Vagina (tissue), 2 donors: Measurements from ENCODE around the gene PRDM10. TPM values are rescaled to one million over a fixed set of nuclear protein-coding genes. Genes with fewer than 3 reads are reported as not detected.
A peak's percentile ranks its signal among the peaks of the same experiment; 100 is the strongest.

Experiments used
- DNase-seq, 2 donors: peaks; one replicate each; pipeline ENCODE4 v3.0.0-alpha.2; 2017; ENCODE audit errors: extremely low spot score in 2 of 2
- H3K27ac ChIP-seq: fragments of 200-600 bp; sonication (generic); one replicate; pipeline ENCODE4 v1.5.1; 2019
- H3K27me3 ChIP-seq: fragments of 200-600 bp; sonication (generic); one replicate; pipeline ENCODE4 v1.5.1; 2019
- H3K36me3 ChIP-seq, 2 donors: fragments of 200-600 bp; sonication (generic); one replicate each; pipeline ENCODE4 v1.5.1; 2017 to 2019
- H3K4me1 ChIP-seq: fragments of 200-600 bp; sonication (generic); one replicate; pipeline ENCODE4 v1.5.1; 2019
- H3K4me3 ChIP-seq, 2 donors: fragments of 200-600 bp; sonication (generic); 1 replicate in 1 of 2; 2 replicates in 1 of 2; pipeline ENCODE4 v1.5.1; 2016 to 2019
- H3K9me3 ChIP-seq: fragments of 200-600 bp; sonication (generic); one replicate; pipeline ENCODE4 v1.5.1; 2019
- POLR2A ChIP-seq, 2 donors: fragments of 450-650 bp; IDR thresholded peaks; one replicate each; pipeline ENCODE4 v1.6.1; 2017; ENCODE audit warnings: antibody characterized with exemption in 2 of 2, mild to moderate bottlenecking in 2 of 2, moderate library complexity in 2 of 2
- POLR2AphosphoS5 ChIP-seq, 2 donors: sonication (generic); formaldehyde crosslinking; IDR thresholded peaks; one replicate each; pipeline ENCODE4 v1.9.0; 2017; ENCODE audit warnings: antibody characterized with exemption in 2 of 2, mild to moderate bottlenecking in 2 of 2, low read depth in 1 of 2; ENCODE audit not compliant: insufficient read depth in 1 of 2
- intact Hi-C: fragments of 100-400 bp; cut with DNase I; formaldehyde crosslinking; loops from one replicate; pipeline ENCODE4 v1.15.1; 2023
- total RNA-seq: library from RNA; depleted of rRNA; stranded (reverse); fragments of >200 nt; gene quantifications from one replicate; pipeline ENCODE4 v1.2.3, GENCODE V29; 2016
- TF ChIP-seq, protein P1 (sequence below), 3 experiments: fragments of 450-650 bp in 2 of 3; fragments of 200-600 bp in 1 of 3; sonication (generic) in 1 of 3; IDR thresholded peaks; one replicate each; pipeline ENCODE4 v1.5.1; 2017 to 2019; ENCODE audit warnings: antibody characterized with exemption in 3 of 3, mild to moderate bottlenecking in 2 of 3, moderate library complexity in 2 of 3

Gene PRDM10
- total RNA-seq, 1 donor from 2014 or later, result 11.3 TPM

DNA sequence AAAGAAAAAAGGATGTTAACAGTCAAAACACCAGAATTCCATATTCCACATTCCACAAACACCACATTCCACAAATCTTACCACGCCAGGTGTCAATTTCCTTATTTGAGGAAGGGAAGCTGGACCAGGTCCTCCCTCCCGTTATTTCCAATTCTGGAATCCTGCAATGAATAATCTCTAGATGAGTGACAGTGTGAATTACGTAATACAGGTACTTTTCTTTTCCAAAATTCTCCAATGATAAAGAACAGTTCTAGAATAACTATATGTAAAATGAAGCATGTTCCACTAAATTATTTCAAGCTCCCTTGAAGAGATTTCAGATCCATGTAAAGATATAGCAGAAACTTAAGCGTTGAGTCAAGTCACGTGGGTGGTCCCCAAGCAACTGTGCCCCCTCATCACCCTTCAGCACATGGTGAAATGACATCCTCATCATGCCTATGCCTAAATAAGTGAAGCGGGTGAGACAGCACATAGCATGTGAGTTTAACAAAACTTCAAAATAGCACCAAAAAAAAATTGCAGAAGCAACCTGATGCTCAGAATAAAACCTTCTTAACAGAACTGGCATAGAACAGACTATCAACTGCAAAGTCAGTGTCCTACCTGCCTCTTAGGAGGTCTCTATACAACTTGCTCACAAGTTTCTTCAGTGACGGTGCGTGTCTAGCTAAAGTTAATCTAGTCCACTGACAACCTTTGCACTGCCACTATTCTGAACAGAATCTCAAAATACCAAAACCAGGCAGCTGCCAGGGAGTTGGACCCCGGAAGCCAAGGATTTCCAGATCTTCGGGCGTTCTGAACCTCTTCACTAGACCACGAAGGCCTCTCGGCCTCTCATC, 108.1 kb downstream of the PRDM10 start:
- Histone ChIP-seq H3K27ac (peak overlapping the region; percentile 72), H3K27me3 (no peaks in the 10 kb centered on the region), H3K36me3 (peaks cover 0 to 17% of the 10 kb centered on the region in 2 donors), H3K4me1 (peaks cover 12% of the 10 kb centered on the region), H3K4me3 (peak overlapping the region; percentile 66 to 88), H3K9me3 (no peaks in the 10 kb centered on the region)
- no peak for DNase-seq
- intact Hi-C loops, result no loop called here
- TF ChIP-seq POLR2A (IDR thresholded peaks at IDR 0.05), result no peak
- TF ChIP-seq, protein P1, sequence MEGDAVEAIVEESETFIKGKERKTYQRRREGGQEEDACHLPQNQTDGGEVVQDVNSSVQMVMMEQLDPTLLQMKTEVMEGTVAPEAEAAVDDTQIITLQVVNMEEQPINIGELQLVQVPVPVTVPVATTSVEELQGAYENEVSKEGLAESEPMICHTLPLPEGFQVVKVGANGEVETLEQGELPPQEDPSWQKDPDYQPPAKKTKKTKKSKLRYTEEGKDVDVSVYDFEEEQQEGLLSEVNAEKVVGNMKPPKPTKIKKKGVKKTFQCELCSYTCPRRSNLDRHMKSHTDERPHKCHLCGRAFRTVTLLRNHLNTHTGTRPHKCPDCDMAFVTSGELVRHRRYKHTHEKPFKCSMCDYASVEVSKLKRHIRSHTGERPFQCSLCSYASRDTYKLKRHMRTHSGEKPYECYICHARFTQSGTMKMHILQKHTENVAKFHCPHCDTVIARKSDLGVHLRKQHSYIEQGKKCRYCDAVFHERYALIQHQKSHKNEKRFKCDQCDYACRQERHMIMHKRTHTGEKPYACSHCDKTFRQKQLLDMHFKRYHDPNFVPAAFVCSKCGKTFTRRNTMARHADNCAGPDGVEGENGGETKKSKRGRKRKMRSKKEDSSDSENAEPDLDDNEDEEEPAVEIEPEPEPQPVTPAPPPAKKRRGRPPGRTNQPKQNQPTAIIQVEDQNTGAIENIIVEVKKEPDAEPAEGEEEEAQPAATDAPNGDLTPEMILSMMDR (IDR thresholded peaks at IDR 0.05), result no peak
- TF ChIP-seq POLR2AphosphoS5 (IDR thresholded peaks at IDR 0.05; ENCODE audit: insufficient read depth in 1 of 2, low read depth in 1 of 2), result no peak

- intact Hi-C loops, result no loop called here
- no peak overlapping the region for H3K4me3 ChIP-seq
- no peaks in the 10 kb centered on the region for H3K27me3 ChIP-seq
- no peak for DNase-seq
- no peaks in the 10 kb centered on the region for H3K4me1 ChIP-seq
- peaks cover 5 to 73% of the 10 kb centered on the region in 2 donors for H3K36me3 ChIP-seq
- no peak overlapping the region for H3K27ac ChIP-seq
- no peak for TF ChIP-seq POLR2AphosphoS5 (IDR thresholded peaks at IDR 0.05; ENCODE audit: insufficient read depth in 1 of 2, low read depth in 1 of 2)
- TF ChIP-seq POLR2A (IDR thresholded peaks at IDR 0.05), result no peak
- TF ChIP-seq, protein P1 (IDR thresholded peaks at IDR 0.05), result no peak
- no peaks in the 10 kb centered on the region for H3K9me3 ChIP-seq
Measured at GRCh38 chr11:129888451-129888850, 114.2 kb downstream of the PRDM10 start.

GRCh38 chr11:129885381-129885780, 117.3 kb downstream of the PRDM10 start:
- Histone ChIP-seq H3K4me3 (no peak overlapping the region), H3K4me1 (no peaks in the 10 kb centered on the region), H3K9me3 (no peaks in the 10 kb centered on the region), H3K36me3 (peaks cover 6 to 87% of the 10 kb centered on the region in 2 donors), H3K27ac (no peak overlapping the region), H3K27me3 (no peaks in the 10 kb centered on the region)
- TF ChIP-seq, protein P1 (IDR thresholded peaks at IDR 0.05), result no peak
- no peak for TF ChIP-seq POLR2AphosphoS5 (IDR thresholded peaks at IDR 0.05; ENCODE audit: insufficient read depth in 1 of 2, low read depth in 1 of 2)
- TF ChIP-seq POLR2A (IDR thresholded peaks at IDR 0.05), result no peak
- DNase-seq, result no peak
- intact Hi-C loops, result no loop called here

DNA sequence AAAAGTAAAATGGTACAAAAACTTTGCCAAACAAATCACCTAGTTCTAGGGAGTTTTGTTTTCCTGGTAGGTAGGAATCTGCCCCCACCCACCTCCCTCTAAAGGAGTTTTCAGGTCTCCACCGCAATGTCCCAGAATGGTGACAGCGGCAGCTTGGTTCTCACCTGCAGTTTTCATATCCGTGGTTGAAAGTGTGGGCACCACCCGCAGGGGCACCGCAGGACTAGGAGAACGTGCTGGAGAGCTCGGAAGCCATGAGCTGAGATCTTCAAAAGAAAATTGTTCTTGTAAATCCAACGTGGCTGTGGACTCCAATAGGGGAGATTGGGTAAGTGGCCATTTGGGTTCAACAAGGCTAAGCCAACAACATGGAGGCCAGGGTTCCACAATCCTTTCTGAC, 118.1 kb downstream of the PRDM10 start:
- no peaks in the 10 kb centered on the region for H3K27me3 ChIP-seq
- no peak overlapping the region for H3K4me3 ChIP-seq
- TF ChIP-seq POLR2A (IDR thresholded peaks at IDR 0.05) (no peak), POLR2AphosphoS5 (IDR thresholded peaks at IDR 0.05; ENCODE audit: insufficient read depth in 1 of 2, low read depth in 1 of 2) (no peak)
- TF ChIP-seq, protein P1 (IDR thresholded peaks at IDR 0.05), result no peak
- peaks cover 6 to 87% of the 10 kb centered on the region in 2 donors for H3K36me3 ChIP-seq
- intact Hi-C loops, result no loop called here
- DNase-seq, result no peak
- H3K4me1 ChIP-seq, result no peaks in the 10 kb centered on the region
- H3K27ac ChIP-seq, result no peak overlapping the region
- H3K9me3 ChIP-seq, result no peaks in the 10 kb centered on the region

- H3K4me3 ChIP-seq, result no peak overlapping the region
- intact Hi-C loops, result no loop called here
- no peaks in the 10 kb centered on the region for H3K27me3 ChIP-seq
- H3K9me3 ChIP-seq, result no peaks in the 10 kb centered on the region
- DNase-seq, result no peak
- H3K36me3 ChIP-seq, result peaks cover 6 to 89% of the 10 kb centered on the region in 2 donors
- no peak overlapping the region for H3K27ac ChIP-seq
- H3K4me1 ChIP-seq, result no peaks in the 10 kb centered on the region
- TF ChIP-seq POLR2AphosphoS5 (IDR thresholded peaks at IDR 0.05; ENCODE audit: insufficient read depth in 1 of 2, low read depth in 1 of 2), result no peak
- TF ChIP-seq POLR2A (IDR thresholded peaks at IDR 0.05), result no peak
- TF ChIP-seq, protein P1 (IDR thresholded peaks at IDR 0.05), result peak in 2 of 3 experiments; percentile 9 to 20
Measured at GRCh38 chr11:129881570-129882170, 121.0 kb downstream of the PRDM10 start.
